HG03558 (cell line): ENCODE results near the gene THRA.
A peak's percentile ranks its signal among the peaks of the same experiment; 100 is the strongest.

Source experiments
- ATAC-seq: cut with Tn5 transposase; IDR thresholded peaks from one replicate; pipeline ENCODE4 v1.9.1; 2021; ENCODE audit warnings: moderate number of reproducible peaks; ENCODE audit not compliant: unreplicated experiment; ENCODE audit errors: extremely low read depth

Gene THRA

GRCh38 chr17:40097087-40097486 is 34.3 kb downstream of the THRA start:
- no peak for ATAC-seq

GRCh38 chr17:40097931-40098845 is 35.4 kb downstream of the THRA start:
- no peak for ATAC-seq

- ATAC-seq = peak; percentile 24
These were observed 36.3 kb downstream of the THRA start for GRCh38 chr17:40098846-40099618.

GRCh38 chr17:40099619-40100418 is 37.1 kb downstream of the THRA start:
- ATAC-seq = no peak

GRCh38 chr17:40100419-40100668 is 37.6 kb downstream of the THRA start, which contains the start of gene NR1D1:
TSS of gene NR1D1 (minus strand) at chr17:40100589. CDS start at chr17:40100094, 495 bp downstream.
- no peak for ATAC-seq

- no peak for ATAC-seq
These were observed 38.1 kb downstream of the THRA start for GRCh38 chr17:40100669-40101366.

GRCh38 chr17:40101367-40102210 is 38.8 kb downstream of the THRA start:
- ATAC-seq = no peak

GRCh38 chr17:40103071-40103661 is 40.4 kb downstream of the THRA start:
- ATAC-seq = no peak

GRCh38 chr17:40103688-40104087 is 40.9 kb downstream of the THRA start:
- no peak for ATAC-seq

GRCh38 chr17:40104594-40105486 is 42.1 kb downstream of the THRA start:
- no peak for ATAC-seq

GRCh38 chr17:40105861-40106759 is 43.3 kb downstream of the THRA start:
- ATAC-seq = no peak

GRCh38 chr17:40106760-40107521 is 44.2 kb downstream of the THRA start:
- no peak for ATAC-seq

- no peak for ATAC-seq
These were observed 44.9 kb downstream of the THRA start for GRCh38 chr17:40107522-40108174.

GRCh38 chr17:40108970-40109824 is 46.4 kb downstream of the THRA start:
- ATAC-seq = no peak
